B cell (primary cell): ENCODE data around the gene CD74. TPM values are rescaled to one million over a fixed set of nuclear protein-coding genes. Genes with fewer than 3 reads are reported as not detected.
A peak's percentile ranks its signal among the peaks of the same experiment; 100 is the strongest.

Experiments used
- ATAC-seq: fragments of 200-7000 bp; cut with Tn5 transposase; one replicate; pipeline ENCODE4 v1.10.0; 2021; ENCODE audit warnings: low read depth, mild to moderate bottlenecking, moderate number of reproducible peaks, moderate library complexity
- CTCF ChIA-PET: fragments of 350-600 bp; sonication (Branson Sonifier 250); formaldehyde crosslinking; loops from one replicate; lab custom pipeline; 2021; ENCODE audit warnings: antibody characterized with exemption, inconsistent platforms; lab: Charles Lee
- POLR2A ChIA-PET: fragments of 350-600 bp; sonication (Branson Sonifier 250); formaldehyde crosslinking; loops from one replicate; lab custom pipeline; 2021; ENCODE audit warnings: antibody characterized with exemption; lab: Charles Lee
- DNase-seq: peaks from one replicate; pipeline ENCODE4 v3.0.0; 2013
- H2AFZ ChIP-seq: 2 replicates; pipeline ENCODE4 v1.6.1; 2012; ENCODE audit warnings: mild to moderate bottlenecking, low read depth, low read length; ENCODE audit not compliant: insufficient read depth, poor library complexity, severe bottlenecking
- H3K27ac ChIP-seq, 2 donors: 1 replicate in 1 of 2; 2 replicates in 1 of 2; pipeline ENCODE4 v1.5.1; 2012 to 2013; ENCODE audit warnings: low read length in 2 of 2, mild to moderate bottlenecking in 2 of 2, moderate library complexity in 1 of 2
- H3K27me3 ChIP-seq, 4 experiments: fragments of 200-600 bp in 1 of 4; sonication (generic) in 1 of 4; replicated peaks in 1 of 4; 1 replicate in 2 of 4; 2 replicates in 2 of 4; pipeline versions ENCODE4 v1.6.1 to v1.7.0; 2013 to 2016; ENCODE audit warnings: low read length in 3 of 4, mild to moderate bottlenecking in 2 of 4, mixed read lengths in 1 of 4, moderate library complexity in 1 of 4; ENCODE audit not compliant: insufficient read depth in 4 of 4, control insufficient read depth in 3 of 4; ENCODE audit errors: control extremely low read depth in 1 of 4
- H3K36me3 ChIP-seq, 2 experiments: replicated peaks in 1 of 2; 1 replicate in 1 of 2; 2 replicates in 1 of 2; pipeline versions ENCODE4 v1.6.1 to v1.7.1; 2013; ENCODE audit warnings: low read length in 1 of 2; ENCODE audit not compliant: insufficient read depth in 2 of 2, control insufficient read depth in 1 of 2; ENCODE audit errors: control extremely low read depth in 1 of 2, extremely low read depth in 1 of 2
- H3K4me1 ChIP-seq, 2 donors: fragments of 200-600 bp in 1 of 2; sonication (generic) in 1 of 2; 1 replicate in 1 of 2; 2 replicates in 1 of 2; pipeline versions ENCODE4 v1.5.1 to v1.6.1; 2013 to 2017; ENCODE audit warnings: low read length in 2 of 2; ENCODE audit not compliant: control insufficient read depth in 2 of 2, insufficient read depth in 2 of 2
- H3K4me2 ChIP-seq: replicated peaks from 2 replicates; pipeline ENCODE3; 2012; ENCODE audit warnings: mild to moderate bottlenecking, low read depth, low read length; ENCODE audit not compliant: poor library complexity, severe bottlenecking
- H3K4me3 ChIP-seq, 5 experiments: fragments of 200-600 bp in 1 of 5; sonication (generic) in 1 of 5; 1 replicate in 3 of 5; 2 replicates in 2 of 5; pipeline versions ENCODE4 v1.5.1 to v1.7.0; 2011 to 2016; ENCODE audit warnings: low read length in 4 of 5, mild to moderate bottlenecking in 4 of 5, low read depth in 2 of 5, control low read depth in 1 of 5, moderate library complexity in 1 of 5; ENCODE audit not compliant: insufficient read depth in 1 of 5; ENCODE audit errors: control extremely low read depth in 1 of 5, extremely low read depth in 1 of 5
- H3K79me2 ChIP-seq: fragments of 200-600 bp; sonication (generic); one replicate; pipeline ENCODE4 v1.6.0; 2016; ENCODE audit warnings: low read length; ENCODE audit not compliant: control insufficient read depth, insufficient read depth
- H3K9ac ChIP-seq: fragments of 200-600 bp; sonication (generic); 2 replicates; pipeline ENCODE4 v1.6.1; 2017; ENCODE audit warnings: mild to moderate bottlenecking, low read length, moderate library complexity
- H3K9me3 ChIP-seq, 3 donors: one replicate each; pipeline versions ENCODE4 v1.6.1 to v1.7.1; 2013; ENCODE audit warnings: low read length in 2 of 3; ENCODE audit not compliant: control insufficient read depth in 2 of 3, insufficient read depth in 1 of 3; ENCODE audit errors: control extremely low read depth in 1 of 3
- H4K20me1 ChIP-seq: 2 replicates; pipeline ENCODE4 v1.6.0; 2012; ENCODE audit warnings: mild to moderate bottlenecking, low read length; ENCODE audit not compliant: insufficient read depth, control insufficient read depth, poor library complexity, severe bottlenecking
- H3K27ac Mint-ChIP-seq: one replicate; pipeline ENCODE4 v1.8.0; 2021; ENCODE audit warnings: mixed read lengths
- H3K27me3 Mint-ChIP-seq: one replicate; pipeline ENCODE4 v1.8.0; 2021; ENCODE audit warnings: mixed read lengths
- H3K4me1 Mint-ChIP-seq: one replicate; pipeline ENCODE4 v1.8.0; 2021; ENCODE audit warnings: mixed read lengths
- H3K4me3 Mint-ChIP-seq: one replicate; pipeline ENCODE4 v1.8.0; 2021; ENCODE audit warnings: mixed read lengths
- H3K9me3 Mint-ChIP-seq: one replicate; pipeline ENCODE4 v1.8.0; 2022; ENCODE audit warnings: mixed read lengths; ENCODE audit not compliant: insufficient read depth
- CTCF ChIP-seq: fragments of 200-600 bp; IDR thresholded peaks from one replicate; pipeline ENCODE4 v1.8.0; 2022; ENCODE audit warnings: antibody characterized with exemption, mild to moderate bottlenecking
- EZH2 ChIP-seq: IDR thresholded peaks from 2 replicates; pipeline ENCODE4 v1.6.1; 2012; ENCODE audit warnings: borderline replicate concordance, low read depth, mild to moderate bottlenecking, moderate library complexity, low read length; ENCODE audit not compliant: insufficient read depth, poor library complexity, severe bottlenecking
- WGBS: methylation state at CpG from one replicate; pipeline ENCODE4 v1.1.5; 2013; ENCODE audit warnings: missing lambda C conversion rate; ENCODE audit not compliant: insufficient coverage; 5-methylcytosine and 5-hydroxymethylcytosine counted together
- intact Hi-C: fragments of 100-400 bp; cut with micrococcal nuclease; formaldehyde crosslinking; loops from one replicate; pipeline ENCODE4 v1.10.0; 2022
- polyA plus RNA-seq: library from polyadenylated mRNA; depleted of rRNA; stranded (reverse); fragments of >200 nt; gene quantifications from 2 replicates; pipeline ENCODE4 v1.2.3, GENCODE V29; 2012
- total RNA-seq, 2 donors: library from RNA; stranded (reverse); fragments of 120-200 nt in 1 of 2; gene quantifications; 1 replicate in 1 of 2; 2 replicates in 1 of 2; pipeline versions ENCODE4 v1.2.3 to v1.2.4, GENCODE V29; 2013 to 2022

The CD74 gene
- total and polyA plus RNA-seq, 2 donors (not counting 1 experiment from before 2014, with no cell fraction given), result 5,670 to 14,307 TPM

GRCh38 chr5:150401376-150402228, 11.1 kb downstream of the CD74 start:
- DNase-seq, result peak; percentile 82
- POLR2A ChIA-PET, result interaction anchor here (0.8 to 15.5 kb wide), 5 partner anchors 12 to 851 kb away, joined by 3 to 286 read pairs (median 37); partner anchors contain the start of genes CD74, GM2A and RPS14

More at GRCh38 chr5:150401376-150402228, 11.1 kb downstream of the CD74 start:
- Histone ChIP-seq H3K9ac (no peak overlapping the region), H3K27ac (peak overlapping the region; percentile 54 to 64), H3K9me3 (peaks cover 0 to 3% (median 0%) of the 10 kb centered on the region in 3 donors), H4K20me1 (peaks cover 93% of the 10 kb centered on the region), H2AFZ (no peak overlapping the region), H3K4me3 (no peak overlapping the region), H3K79me2 (peaks cover 15% of the 10 kb centered on the region), H3K4me2 (peak overlapping the region; percentile 17), H3K36me3 (peaks cover 5 to 84% of the 10 kb centered on the region in 2 experiments), H3K4me1 (peaks cover 14 to 60% of the 10 kb centered on the region in 2 donors), H3K27me3 (no peaks in the 10 kb centered on the region)
- no peaks in the 10 kb centered on the region for H3K9me3 Mint-ChIP-seq
- intact Hi-C loops, result no loop called here
- peaks cover 60% of the 10 kb centered on the region for H3K4me1 Mint-ChIP-seq
- H3K4me3 Mint-ChIP-seq, result no peak overlapping the region
- 82% methylated on average over 8 of the region's 11 CpGs for WGBS
- no peaks in the 10 kb centered on the region for H3K27me3 Mint-ChIP-seq
- CTCF ChIA-PET, result interaction anchor here (0.9 to 15.8 kb wide), 5 partner anchors 9 to 42 kb away, joined by 3 to 396 read pairs (median 4); partner anchors contain the start of gene CD74
- ATAC-seq, result no peak
- TF ChIP-seq CTCF (no peak), EZH2 (no peak)
- H3K27ac Mint-ChIP-seq, result peak overlapping the region; percentile 88
